PC-3 (cell line): ENCODE data around the gene BCAS3. TPM values are rescaled to one million over a fixed set of nuclear protein-coding genes. Genes with fewer than 3 reads are reported as not detected.

Experiments used
- ATAC-seq: fragments of 200-7000 bp; cut with Tn5 transposase; 2 replicates; pipeline ENCODE4 v1.9.1; 2020; ENCODE audit warnings: mild to moderate bottlenecking, moderate library complexity
- BruUV-seq: library from RNA; stranded (reverse); fragments of 400-500 nt; replicated peaks from 2 replicates; lab custom pipeline; 2021; lab: Mats Ljungman, UMichigan
- CTCF ChIA-PET: fragments of 300-600 bp; sonication (Branson Sonifier 250); formaldehyde crosslinking; loops from one replicate; lab custom pipeline; 2022; ENCODE audit warnings: antibody characterized with exemption; lab: Charles Lee
- POLR2A ChIA-PET: fragments of 300-600 bp; sonication (Branson Sonifier 250); formaldehyde crosslinking; loops from one replicate; lab custom pipeline; 2022; ENCODE audit warnings: antibody characterized with exemption; ENCODE audit not compliant: unreplicated experiment; lab: Charles Lee
- DNase-seq: peaks from one replicate; pipeline ENCODE4 v3.0.0-alpha.2; 2015
- H2AFZ ChIP-seq: fragments of 300-600 bp; sonication (generic); 2 replicates; pipeline ENCODE4 v1.6.0; 2016; ENCODE audit warnings: antibody characterized with exemption, low read length
- H3F3A ChIP-seq: fragments of 300-600 bp; sonication (generic); one replicate; pipeline ENCODE4 v1.6.0; 2017; ENCODE audit warnings: antibody characterized with exemption, low read length, control low read depth, mild to moderate bottlenecking; ENCODE audit not compliant: unreplicated experiment
- H3K27ac ChIP-seq: fragments of 300-600 bp; sonication (generic); 2 replicates; pipeline ENCODE4 v1.5.1; 2016; ENCODE audit warnings: mild to moderate bottlenecking, low read length
- H3K27me3 ChIP-seq: fragments of 300-600 bp; sonication (generic); 2 replicates; pipeline ENCODE4 v1.6.1; 2016; ENCODE audit warnings: low read length, mixed read lengths
- H3K36me3 ChIP-seq: fragments of 300-600 bp; sonication (generic); 2 replicates; pipeline ENCODE4 v1.6.1; 2016; ENCODE audit warnings: low read depth, mixed run types, low read length, mixed read lengths
- H3K4me1 ChIP-seq: fragments of 300-600 bp; sonication (generic); 2 replicates; pipeline ENCODE4 v1.5.1; 2016; ENCODE audit warnings: low read length; ENCODE audit not compliant: insufficient read depth
- H3K4me2 ChIP-seq: fragments of 300-600 bp; sonication (generic); 2 replicates; pipeline ENCODE4 v1.6.0; 2016; ENCODE audit warnings: low read length
- H3K4me3 ChIP-seq: fragments of 300-600 bp; sonication (generic); 2 replicates; pipeline ENCODE4 v1.5.1; 2016; ENCODE audit warnings: mild to moderate bottlenecking, low read length, mixed read lengths
- H3K79me2 ChIP-seq: fragments of 300-600 bp; sonication (generic); 2 replicates; pipeline ENCODE4 v1.6.1; 2017; ENCODE audit warnings: low read length, mixed read lengths
- H3K9ac ChIP-seq: fragments of 300-600 bp; sonication (generic); 2 replicates; pipeline ENCODE4 v1.6.0; 2016; ENCODE audit warnings: mild to moderate bottlenecking, low read length
- H3K9me2 ChIP-seq: fragments of 300-600 bp; sonication (generic); replicated peaks from 2 replicates; pipeline ENCODE4 v1.6.1; 2016; ENCODE audit warnings: mixed run types, low read length, mixed read lengths
- H3K9me3 ChIP-seq: fragments of 300-600 bp; sonication (generic); 2 replicates; pipeline ENCODE4 v1.6.1; 2016; ENCODE audit warnings: low read length, mixed read lengths
- H4K20me1 ChIP-seq: fragments of 300-600 bp; sonication (generic); 2 replicates; pipeline ENCODE4 v1.6.1; 2016; ENCODE audit warnings: low read length, mixed read lengths
- CTCF ChIP-seq: fragments of 300-600 bp; sonication (generic); conservative IDR thresholded peaks from 2 replicates; pipeline ENCODE4 v1.5.1; 2017; ENCODE audit warnings: antibody characterized with exemption, low read depth, mild to moderate bottlenecking, low read length
- EZH2 ChIP-seq: fragments of 300-600 bp; sonication (generic); IDR thresholded peaks from one replicate; pipeline ENCODE4 v1.6.1; 2017; ENCODE audit warnings: antibody characterized with exemption, mild to moderate bottlenecking, low read length; ENCODE audit not compliant: unreplicated experiment
- EZH2phosphoT487 ChIP-seq: fragments of 300-600 bp; sonication (generic); IDR thresholded peaks from 2 replicates; pipeline ENCODE4 v1.6.1; 2018; ENCODE audit warnings: mild to moderate bottlenecking, antibody characterized with exemption, low read length, borderline replicate concordance
- intact Hi-C: fragments of 100-400 bp; cut with micrococcal nuclease; formaldehyde crosslinking; loops from 2 replicates; pipeline ENCODE4 v1.9.0; 2023
- total RNA-seq: library from RNA; depleted of rRNA; stranded (reverse); fragments of >200 nt; gene quantifications from 2 replicates; pipeline ENCODE4 v1.2.3, GENCODE V29; 2014

BCAS3 gene
- total RNA-seq, 1 experiment from 2014 or later = 25.9 TPM

GRCh38 chr17:61253362-61253761 is 575.7 kb downstream of the BCAS3 start:
- Histone ChIP-seq H3K4me2 (no peak overlapping the region), H4K20me1 (no peaks in the 10 kb centered on the region), H3K27me3 (no peaks in the 10 kb centered on the region), H2AFZ (no peak overlapping the region), H3K4me1 (peaks cover 13% of the 10 kb centered on the region), H3K79me2 (no peaks in the 10 kb centered on the region), H3K9me2 (no peaks in the 10 kb centered on the region), H3K9ac (no peak overlapping the region), H3K36me3 (no peaks in the 10 kb centered on the region), H3K27ac (no peak overlapping the region), H3F3A (no peaks in the 10 kb centered on the region), H3K4me3 (no peak overlapping the region), H3K9me3 (no peaks in the 10 kb centered on the region)
- DNase-seq (no peak), ATAC-seq (no peak)
- TF ChIP-seq EZH2 = no peak
- TF ChIP-seq EZH2phosphoT487 = no peak
- no peak for TF ChIP-seq CTCF
- intact Hi-C loops = no loop called here
- no TSS peak for BruUV-seq
- POLR2A ChIA-PET = no interaction called here
- CTCF ChIA-PET = no interaction called here

GRCh38 chr17:61253937-61254574 is 576.4 kb downstream of the BCAS3 start:
- Histone ChIP-seq H2AFZ (no peak overlapping the region), H3F3A (no peaks in the 10 kb centered on the region), H3K9me3 (no peaks in the 10 kb centered on the region), H3K4me1 (peaks cover 10% of the 10 kb centered on the region), H3K4me3 (no peak overlapping the region), H3K27ac (no peak overlapping the region), H3K9me2 (no peaks in the 10 kb centered on the region), H3K9ac (no peak overlapping the region), H4K20me1 (no peaks in the 10 kb centered on the region), H3K27me3 (no peaks in the 10 kb centered on the region), H3K79me2 (no peaks in the 10 kb centered on the region), H3K4me2 (no peak overlapping the region), H3K36me3 (no peaks in the 10 kb centered on the region)
- POLR2A ChIA-PET = no interaction called here
- TF ChIP-seq EZH2phosphoT487 (no peak), CTCF (no peak), EZH2 (no peak)
- ATAC-seq = no peak
- CTCF ChIA-PET = no interaction called here
- intact Hi-C loops = no loop called here
- no TSS peak for BruUV-seq
- DNase-seq = no peak

- H3K9me3 ChIP-seq = no peaks in the 10 kb centered on the region
- no peak overlapping the region for H3K4me3 ChIP-seq
- H3K79me2 ChIP-seq = no peaks in the 10 kb centered on the region
- no peak for ATAC-seq
- no peak overlapping the region for H3K9ac ChIP-seq
- ChIA-PET POLR2A (no interaction called here), CTCF (no interaction called here)
- no peak overlapping the region for H3K4me2 ChIP-seq
- BruUV-seq = no TSS peak
- H3F3A ChIP-seq = no peaks in the 10 kb centered on the region
- peaks cover 10% of the 10 kb centered on the region for H3K4me1 ChIP-seq
- intact Hi-C loops = no loop called here
- no peaks in the 10 kb centered on the region for H3K9me2 ChIP-seq
- H3K27ac ChIP-seq = no peak overlapping the region
- H3K36me3 ChIP-seq = no peaks in the 10 kb centered on the region
- H4K20me1 ChIP-seq = no peaks in the 10 kb centered on the region
- TF ChIP-seq EZH2phosphoT487 (no peak), EZH2 (no peak), CTCF (no peak)
- no peaks in the 10 kb centered on the region for H3K27me3 ChIP-seq
- H2AFZ ChIP-seq = no peak overlapping the region
- no peak for DNase-seq
These were observed 577.3 kb downstream of the BCAS3 start for GRCh38 chr17:61254904-61255303.
